Liver (tissue), 9 donors: ENCODE measurements around the gene ARSD. TPM values are rescaled to one million over a fixed set of nuclear protein-coding genes. Genes with fewer than 3 reads are reported as not detected.
"Not testable (repeated sequence)": the region's sequence is repeated elsewhere in the genome, so short reads cannot be mapped to it uniquely, and the experiment has no call there.

Source experiments
- DNase-seq: peaks from one replicate; pipeline ENCODE4 v3.0.0-alpha.2; 2017; ENCODE audit warnings: low spot score
- H3K27ac ChIP-seq, 2 donors: one replicate each; pipeline ENCODE4 v1.7.0; 2013; ENCODE audit warnings: inconsistent platforms in 2 of 2, low read length in 2 of 2, control low read depth in 1 of 2, low read depth in 1 of 2, mild to moderate bottlenecking in 1 of 2
- H3K27me3 ChIP-seq, 4 donors: one replicate each; pipeline versions ENCODE4 v1.6.1 to v1.7.0; 2013; ENCODE audit warnings: low read length in 3 of 4, inconsistent platforms in 1 of 4, mild to moderate bottlenecking in 1 of 4, moderate library complexity in 1 of 4; ENCODE audit not compliant: control insufficient read depth in 4 of 4, insufficient read depth in 4 of 4
- H3K36me3 ChIP-seq, 4 donors: one replicate each; pipeline versions ENCODE4 v1.6.1 to v1.7.0; 2013; ENCODE audit warnings: low read length in 3 of 4, mild to moderate bottlenecking in 3 of 4, low read depth in 1 of 4, moderate library complexity in 1 of 4; ENCODE audit not compliant: control insufficient read depth in 4 of 4, insufficient read depth in 3 of 4
- H3K4me1 ChIP-seq, 4 donors: one replicate each; pipeline versions ENCODE4 v1.6.1 to v1.7.0; 2013; ENCODE audit warnings: low read length in 3 of 4, mild to moderate bottlenecking in 3 of 4, moderate library complexity in 1 of 4; ENCODE audit not compliant: control insufficient read depth in 4 of 4, insufficient read depth in 4 of 4
- H3K4me3 ChIP-seq, 3 donors: one replicate each; pipeline versions ENCODE4 v1.6.1 to v1.7.0; 2013; ENCODE audit warnings: low read length in 3 of 3, control low read depth in 1 of 3, low read depth in 1 of 3, mild to moderate bottlenecking in 1 of 3
- H3K9ac ChIP-seq, 2 donors: one replicate each; pipeline ENCODE4 v1.7.0; 2013; ENCODE audit warnings: low read length in 2 of 2, mild to moderate bottlenecking in 2 of 2, moderate library complexity in 2 of 2, control low read depth in 1 of 2, low read depth in 1 of 2
- H3K9me3 ChIP-seq, 4 donors: one replicate each; pipeline versions ENCODE4 v1.6.1 to v1.7.0; 2013; ENCODE audit warnings: low read length in 3 of 4; ENCODE audit not compliant: control insufficient read depth in 4 of 4
- EGR1 ChIP-seq, 2 donors: IDR thresholded peaks; 2 replicates each; pipeline ENCODE4 v1.6.1; 2016 to 2018; ENCODE audit warnings: antibody characterized with exemption in 2 of 2, low read depth in 2 of 2
- FOXA1 ChIP-seq: IDR thresholded peaks from 2 replicates; pipeline ENCODE4 v1.6.1; 2016; ENCODE audit warnings: antibody characterized with exemption
- FOXA2 ChIP-seq: IDR thresholded peaks from 2 replicates; pipeline ENCODE4 v1.6.1; 2016; ENCODE audit warnings: antibody characterized with exemption
- GABPA ChIP-seq, 2 donors: IDR thresholded peaks in 1 of 2; conservative IDR thresholded peaks in 1 of 2; 2 replicates each; pipeline ENCODE4 v1.6.1; 2016; ENCODE audit warnings: antibody characterized with exemption in 2 of 2, mild to moderate bottlenecking in 1 of 2, moderate library complexity in 1 of 2
- HNF4A ChIP-seq, 2 donors: conservative IDR thresholded peaks; 2 replicates each; pipeline ENCODE4 v1.6.1; 2016; ENCODE audit warnings: antibody characterized with exemption in 2 of 2, mild to moderate bottlenecking in 2 of 2
- NR2F2 ChIP-seq: IDR thresholded peaks from 2 replicates; pipeline ENCODE4 v1.6.1; 2016; ENCODE audit warnings: antibody characterized with exemption
- RAD21 ChIP-seq, 2 donors: IDR thresholded peaks; 2 replicates each; pipeline ENCODE4 v1.6.1; 2016; ENCODE audit warnings: antibody characterized with exemption in 2 of 2, mild to moderate bottlenecking in 2 of 2
- RXRA ChIP-seq, 2 donors: IDR thresholded peaks; 2 replicates each; pipeline ENCODE4 v1.6.1; 2017 to 2018; ENCODE audit warnings: antibody characterized with exemption in 2 of 2, mild to moderate bottlenecking in 1 of 2
- SP1 ChIP-seq: IDR thresholded peaks from 2 replicates; pipeline ENCODE4 v1.6.1; 2018; ENCODE audit warnings: antibody characterized with exemption, mild to moderate bottlenecking
- TAF1 ChIP-seq: conservative IDR thresholded peaks from 2 replicates; pipeline ENCODE4 v1.6.1; 2016; ENCODE audit warnings: antibody characterized with exemption, mild to moderate bottlenecking
- YY1 ChIP-seq: IDR thresholded peaks from 2 replicates; pipeline ENCODE4 v1.6.1; 2016; ENCODE audit warnings: antibody characterized with exemption, mild to moderate bottlenecking
- WGBS: extraction: QIAGEN DNeasy Blood & Tissue Kit; methylation state at CpG from one replicate; pipeline ENCODE4 v1.1.7; 2013; 5-methylcytosine and 5-hydroxymethylcytosine counted together
- polyA plus RNA-seq, 2 donors: library from polyadenylated mRNA; stranded (reverse) in 1 of 2; unstranded in 1 of 2; fragments of 200-250 nt in 1 of 2; fragments of >200 nt in 1 of 2; fragmentation: Nextera tagmentation in 1 of 2; extraction: Ambion mirVana in 1 of 2; gene quantifications; one replicate each; pipeline versions ENCODE4 v1.2.1 to v1.2.3, GENCODE V29; 2013 to 2015
- total RNA-seq, 2 donors: library from RNA; depleted of rRNA; stranded (reverse); fragments of >200 nt; gene quantifications; one replicate each; pipeline ENCODE4 v1.2.3, GENCODE V29; 2014
- TF ChIP-seq, protein P1 (sequence below): fragments of 150-350 bp; IDR thresholded peaks from 2 replicates; pipeline ENCODE4 v1.5.1; 2017; ENCODE audit warnings: improper control_type of control experiment, low read depth, low read length; ENCODE audit not compliant: missing input control
- TF ChIP-seq, protein P2 (sequence below): IDR thresholded peaks from 2 replicates; pipeline ENCODE4 v1.6.1; 2016; ENCODE audit warnings: antibody characterized with exemption
- TF ChIP-seq, protein P3 (sequence below): IDR thresholded peaks from 2 replicates; pipeline ENCODE4 v1.6.1; 2016; ENCODE audit warnings: antibody characterized with exemption
- TF ChIP-seq, protein P4 (sequence below): IDR thresholded peaks from 2 replicates; pipeline ENCODE4 v1.6.1; 2016; ENCODE audit warnings: antibody characterized with exemption
- donor health status: healthy.
- donor health status: healthy.
- donor health status: healthy.
- donor health status: healthy.
- donor health status: healthy.

Gene ARSD
- total and polyA plus RNA-seq, 4 donors = 11.3 to 42.4 (median 19.5) TPM

DNA sequence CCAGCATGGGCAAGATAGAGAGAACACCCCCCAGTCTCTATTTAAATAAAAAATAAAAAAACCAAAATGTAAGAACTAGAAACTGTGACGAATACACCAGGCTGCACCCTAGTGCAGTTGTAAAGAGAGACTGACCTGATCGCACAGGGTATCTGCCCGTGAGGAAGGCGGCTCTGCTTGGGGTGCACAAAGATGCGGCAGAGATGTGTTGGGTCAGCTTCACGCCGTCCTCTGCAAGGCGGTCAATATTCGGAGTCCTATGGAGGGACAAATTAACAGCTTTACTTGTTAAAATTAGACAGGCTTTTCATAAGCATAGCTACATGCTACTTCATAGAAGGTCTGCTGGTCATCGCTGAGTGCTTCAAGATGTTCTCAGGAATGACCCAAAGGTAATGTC is 26.1 kb upstream of the ARSD start (continued):
- TF ChIP-seq, protein P1, sequence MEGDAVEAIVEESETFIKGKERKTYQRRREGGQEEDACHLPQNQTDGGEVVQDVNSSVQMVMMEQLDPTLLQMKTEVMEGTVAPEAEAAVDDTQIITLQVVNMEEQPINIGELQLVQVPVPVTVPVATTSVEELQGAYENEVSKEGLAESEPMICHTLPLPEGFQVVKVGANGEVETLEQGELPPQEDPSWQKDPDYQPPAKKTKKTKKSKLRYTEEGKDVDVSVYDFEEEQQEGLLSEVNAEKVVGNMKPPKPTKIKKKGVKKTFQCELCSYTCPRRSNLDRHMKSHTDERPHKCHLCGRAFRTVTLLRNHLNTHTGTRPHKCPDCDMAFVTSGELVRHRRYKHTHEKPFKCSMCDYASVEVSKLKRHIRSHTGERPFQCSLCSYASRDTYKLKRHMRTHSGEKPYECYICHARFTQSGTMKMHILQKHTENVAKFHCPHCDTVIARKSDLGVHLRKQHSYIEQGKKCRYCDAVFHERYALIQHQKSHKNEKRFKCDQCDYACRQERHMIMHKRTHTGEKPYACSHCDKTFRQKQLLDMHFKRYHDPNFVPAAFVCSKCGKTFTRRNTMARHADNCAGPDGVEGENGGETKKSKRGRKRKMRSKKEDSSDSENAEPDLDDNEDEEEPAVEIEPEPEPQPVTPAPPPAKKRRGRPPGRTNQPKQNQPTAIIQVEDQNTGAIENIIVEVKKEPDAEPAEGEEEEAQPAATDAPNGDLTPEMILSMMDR = no peak
- TF ChIP-seq TAF1 (no peak), YY1 (no peak)

DNA sequence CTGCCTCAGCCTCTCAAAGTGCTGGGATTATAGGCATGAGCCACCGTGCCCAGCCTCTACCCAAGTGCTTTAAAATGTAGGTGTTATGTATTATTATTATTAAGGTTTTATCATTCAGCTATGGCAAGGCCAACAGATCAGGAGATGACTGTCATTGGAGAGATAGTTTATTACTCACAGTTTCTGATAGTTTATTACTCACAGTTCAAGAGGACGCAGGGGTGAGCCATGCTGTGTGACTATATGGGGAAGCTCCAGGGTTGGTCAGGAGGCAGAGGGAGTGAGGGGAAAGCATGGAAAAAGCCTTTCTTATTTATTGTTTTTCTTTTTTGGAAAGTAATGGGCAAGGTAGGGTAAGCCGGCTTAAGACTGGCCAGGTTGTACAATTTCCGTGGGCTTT is 25.4 kb upstream of the ARSD start:
- H3K4me1 ChIP-seq = peaks cover 0 to 3% (median 0%) of the 10 kb centered on the region in 4 donors
- TF ChIP-seq, protein P1 = no peak
- TF ChIP-seq RXRA (IDR thresholded peaks at IDR 0.05) = no peak
- H3K9me3 ChIP-seq = no peaks in the 10 kb centered on the region
- peaks cover 0 to 64% (median 34%) of the 10 kb centered on the region in 4 donors for H3K36me3 ChIP-seq
- H3K27ac ChIP-seq = no peak overlapping the region
- H3K9ac ChIP-seq = no peak overlapping the region
- WGBS = 97% methylated on average over 4 of the region's 4 CpGs
- no peak for DNase-seq
- no peaks in the 10 kb centered on the region for H3K27me3 ChIP-seq
- H3K4me3 ChIP-seq = no peak overlapping the region

DNA sequence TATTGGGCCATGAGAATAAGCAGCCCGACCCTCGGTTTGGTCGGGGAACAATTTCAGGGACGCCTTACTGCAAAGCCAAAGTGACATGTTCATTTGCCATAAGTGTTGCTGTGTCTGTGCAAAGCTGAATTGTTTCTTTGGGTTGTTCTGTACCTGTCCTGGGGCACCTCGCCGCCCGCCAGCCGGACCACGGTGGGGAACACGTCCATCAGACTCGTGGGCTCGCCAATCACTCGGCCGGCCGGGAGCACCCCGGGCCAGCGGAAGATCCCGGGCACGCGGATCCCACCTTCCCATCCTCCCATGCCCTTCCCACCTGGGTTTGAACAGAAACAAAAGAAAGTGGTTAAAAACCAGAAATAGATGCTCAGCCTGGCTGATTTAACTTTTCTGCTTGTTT is 8.8 kb upstream of the ARSD start:
- WGBS = 93% methylated on average over 20 of the region's 20 CpGs
- not testable (repeated sequence) for DNase-seq
- peaks cover 0 to 34% (median 6%) of the 10 kb centered on the region in 4 donors for H3K36me3 ChIP-seq

DNA sequence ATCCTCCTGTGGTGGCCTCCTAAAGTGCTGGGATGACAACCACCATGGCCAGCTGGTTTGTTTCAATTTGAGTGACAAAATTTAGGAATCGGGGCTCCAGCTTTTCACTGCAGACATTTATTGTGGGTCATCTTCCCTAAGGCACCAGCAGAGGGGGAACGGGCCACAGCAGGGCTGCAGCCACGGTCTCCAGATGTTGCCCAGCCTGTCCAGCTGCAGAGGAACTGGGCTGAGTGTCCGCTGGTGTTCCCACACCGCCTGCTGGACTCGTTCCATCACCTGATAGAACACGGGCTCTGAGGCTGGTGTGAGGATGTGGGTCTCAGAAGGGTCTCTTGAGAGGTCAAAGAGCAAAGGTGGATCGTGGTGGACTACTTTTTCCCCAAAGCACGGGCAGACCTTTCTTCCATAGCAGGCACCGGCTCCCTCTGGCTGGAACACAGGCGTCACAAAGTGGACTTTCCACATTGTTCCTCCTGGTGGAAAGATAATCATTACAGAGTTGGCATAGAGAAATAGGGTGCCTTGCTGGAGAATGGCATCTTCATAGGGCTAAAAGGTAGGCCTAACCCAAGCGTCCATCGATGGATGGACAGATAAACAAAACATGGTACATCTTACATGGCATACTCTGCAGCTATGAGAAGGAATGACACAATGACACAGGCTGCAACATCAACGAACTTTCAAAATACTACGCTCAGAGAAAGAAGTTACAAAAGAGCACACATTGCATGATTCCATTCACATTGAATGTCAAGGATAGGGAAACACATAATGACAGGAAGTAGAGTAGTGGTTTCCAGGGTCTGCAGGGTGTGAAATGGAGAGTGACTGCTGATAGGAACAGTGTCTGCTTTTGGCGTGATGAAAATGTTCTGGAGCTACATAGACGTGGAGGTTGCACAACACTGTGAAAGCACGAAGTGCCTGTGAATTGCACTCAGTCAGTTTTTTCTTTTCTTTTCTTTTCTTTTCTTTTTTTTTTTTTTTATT is 5.9 kb upstream of the ARSD start:
- no peak overlapping the region for H3K9ac ChIP-seq
- WGBS = 58% methylated on average over 18 of the region's 18 CpGs
- H3K27me3 ChIP-seq = no peaks in the 10 kb centered on the region
- H3K36me3 ChIP-seq = peaks cover 0 to 25% (median 2%) of the 10 kb centered on the region in 4 donors
- H3K4me3 ChIP-seq = no peak overlapping the region
- no peak for DNase-seq
- no peaks in the 10 kb centered on the region for H3K9me3 ChIP-seq
- peaks cover 0 to 3% (median 2%) of the 10 kb centered on the region in 4 donors for H3K4me1 ChIP-seq
- H3K27ac ChIP-seq = no peak overlapping the region
- TF ChIP-seq SP1 (no peak), RXRA (IDR thresholded peaks at IDR 0.05) (no peak), FOXA1 (no peak), RAD21 (IDR thresholded peaks at IDR 0.05) (no peak), EGR1 (IDR thresholded peaks at IDR 0.05; ENCODE audit: low read depth in 2 of 2) (no peak), NR2F2 (no peak), FOXA2 (no peak), GABPA (IDR thresholded peaks at IDR 0.05 in 1 of 2, conservative IDR thresholded peaks at IDR 0.05 in 1 of 2) (no peak), HNF4A (conservative IDR thresholded peaks at IDR 0.05) (no peak)
- TF ChIP-seq, protein P2, sequence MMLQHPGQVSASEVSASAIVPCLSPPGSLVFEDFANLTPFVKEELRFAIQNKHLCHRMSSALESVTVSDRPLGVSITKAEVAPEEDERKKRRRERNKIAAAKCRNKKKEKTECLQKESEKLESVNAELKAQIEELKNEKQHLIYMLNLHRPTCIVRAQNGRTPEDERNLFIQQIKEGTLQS = no peak
- TF ChIP-seq, protein P3, sequence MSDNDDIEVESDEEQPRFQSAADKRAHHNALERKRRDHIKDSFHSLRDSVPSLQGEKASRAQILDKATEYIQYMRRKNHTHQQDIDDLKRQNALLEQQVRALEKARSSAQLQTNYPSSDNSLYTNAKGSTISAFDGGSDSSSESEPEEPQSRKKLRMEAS = no peak
- TF ChIP-seq, protein P4, sequence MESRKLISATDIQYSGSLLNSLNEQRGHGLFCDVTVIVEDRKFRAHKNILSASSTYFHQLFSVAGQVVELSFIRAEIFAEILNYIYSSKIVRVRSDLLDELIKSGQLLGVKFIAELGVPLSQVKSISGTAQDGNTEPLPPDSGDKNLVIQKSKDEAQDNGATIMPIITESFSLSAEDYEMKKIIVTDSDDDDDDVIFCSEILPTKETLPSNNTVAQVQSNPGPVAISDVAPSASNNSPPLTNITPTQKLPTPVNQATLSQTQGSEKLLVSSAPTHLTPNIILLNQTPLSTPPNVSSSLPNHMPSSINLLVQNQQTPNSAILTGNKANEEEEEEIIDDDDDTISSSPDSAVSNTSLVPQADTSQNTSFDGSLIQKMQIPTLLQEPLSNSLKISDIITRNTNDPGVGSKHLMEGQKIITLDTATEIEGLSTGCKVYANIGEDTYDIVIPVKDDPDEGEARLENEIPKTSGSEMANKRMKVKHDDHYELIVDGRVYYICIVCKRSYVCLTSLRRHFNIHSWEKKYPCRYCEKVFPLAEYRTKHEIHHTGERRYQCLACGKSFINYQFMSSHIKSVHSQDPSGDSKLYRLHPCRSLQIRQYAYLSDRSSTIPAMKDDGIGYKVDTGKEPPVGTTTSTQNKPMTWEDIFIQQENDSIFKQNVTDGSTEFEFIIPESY = no peak

More for the DNA sequence above, 8.8 kb upstream of the ARSD start:
- H3K4me3 ChIP-seq, H3K4me1 ChIP-seq, H3K27ac ChIP-seq, H3K9ac ChIP-seq, H3K27me3 ChIP-seq, H3K9me3 ChIP-seq: not testable (repeated sequence)
